C1 segment of cervical spinal cord (tissue), 14 donors: ENCODE results near the gene DHRS13.
"Not testable (repeated sequence)": the region's sequence is repeated elsewhere in the genome, so short reads cannot be mapped to it uniquely, and the experiment has no call there.

ENCODE experiments used
- DNase-seq, 14 donors: peaks; one replicate each; lab custom pipeline; 2025; lab: John Stamatoyannopoulos, UW

The DHRS13 gene

DNA sequence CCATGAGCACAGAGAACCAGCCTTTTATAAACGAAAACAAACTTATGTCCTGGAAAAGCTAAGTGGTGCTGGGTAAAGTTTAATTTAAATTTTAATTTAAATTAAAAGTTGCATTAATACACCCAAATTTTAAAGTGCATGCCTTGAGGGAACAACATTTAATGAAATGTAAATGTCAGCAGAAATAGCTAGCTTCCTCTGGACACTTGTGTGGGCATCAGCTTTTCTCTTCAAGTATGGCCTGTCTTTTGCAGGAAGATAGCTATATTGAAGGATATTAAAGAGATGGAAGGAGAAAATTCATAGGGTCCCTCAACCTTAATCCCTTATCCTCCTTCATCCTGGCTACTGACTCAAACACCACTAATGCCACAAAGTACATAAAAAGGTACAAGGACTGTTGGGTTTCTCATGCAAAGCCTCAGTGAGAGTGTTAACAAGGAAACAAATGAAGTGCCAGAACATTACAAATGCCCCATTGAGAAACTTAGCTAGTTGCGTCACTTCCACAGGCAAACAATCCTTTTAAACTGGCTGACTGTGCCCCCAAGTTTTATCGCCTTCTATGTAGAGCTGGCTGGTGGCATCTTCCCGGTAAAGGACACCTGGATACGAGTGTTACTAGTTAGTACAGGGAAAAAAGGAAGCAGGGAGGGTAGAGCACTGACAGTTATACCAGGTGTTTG lies 34.3 kb upstream of the DHRS13 start:
- peak in 10 of 14 donors; percentile 3 to 51 (median 34) for DNase-seq

DNA sequence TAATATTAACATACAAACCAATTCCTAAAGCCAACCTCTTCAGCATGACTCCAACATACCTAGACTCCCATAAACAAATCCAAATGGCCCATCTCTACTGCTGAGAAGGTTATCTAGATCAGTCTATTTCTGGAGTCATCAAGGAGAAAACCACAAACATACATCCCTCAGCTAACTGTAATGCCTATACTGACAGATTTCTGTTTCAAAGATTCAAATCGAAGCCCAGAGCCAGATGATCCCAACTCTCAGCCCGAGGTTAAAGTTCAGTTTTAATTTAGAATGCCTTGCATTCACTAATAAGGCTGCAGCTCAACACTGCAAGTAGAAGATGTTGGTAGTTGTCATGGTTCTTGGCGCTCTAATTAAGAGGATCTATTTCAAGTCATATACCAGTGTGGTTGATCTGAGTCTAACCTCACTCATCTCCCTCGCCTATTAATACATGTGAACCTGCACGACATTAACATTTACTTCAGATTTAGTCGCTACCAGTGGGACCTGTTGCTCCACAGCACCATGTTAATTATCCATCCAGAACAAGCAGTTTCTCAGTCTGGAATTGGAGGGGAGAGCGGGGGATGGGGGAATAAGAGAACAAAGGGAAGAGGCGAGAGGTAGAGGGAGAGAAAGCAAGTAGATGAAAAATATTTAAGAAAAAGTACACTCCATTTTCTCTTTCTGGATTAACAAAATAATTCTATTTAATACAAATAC lies 33.0 kb upstream of the DHRS13 start:
- DNase-seq, result no peak

DNA sequence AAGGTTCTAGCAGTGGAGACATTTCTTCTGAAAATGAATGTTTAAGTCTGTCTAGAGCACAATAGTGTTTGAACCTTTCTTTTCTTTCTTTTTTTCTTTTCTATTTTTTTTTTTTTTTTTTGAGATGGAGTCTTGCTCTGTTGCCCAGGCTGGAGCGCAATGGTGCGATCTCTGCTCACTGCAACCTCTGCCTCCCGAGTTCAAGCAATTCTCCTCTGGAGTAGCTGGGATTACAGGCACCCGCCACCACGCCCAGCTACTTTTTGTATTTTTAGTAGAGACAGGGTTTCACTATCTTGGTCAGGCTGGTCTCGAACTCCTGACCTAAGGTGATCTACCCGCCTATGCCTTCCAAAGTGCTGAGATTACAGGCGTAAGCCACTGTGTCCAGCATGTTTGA lies 31.6 kb upstream of the DHRS13 start:
- not testable (repeated sequence) for DNase-seq

DNA sequence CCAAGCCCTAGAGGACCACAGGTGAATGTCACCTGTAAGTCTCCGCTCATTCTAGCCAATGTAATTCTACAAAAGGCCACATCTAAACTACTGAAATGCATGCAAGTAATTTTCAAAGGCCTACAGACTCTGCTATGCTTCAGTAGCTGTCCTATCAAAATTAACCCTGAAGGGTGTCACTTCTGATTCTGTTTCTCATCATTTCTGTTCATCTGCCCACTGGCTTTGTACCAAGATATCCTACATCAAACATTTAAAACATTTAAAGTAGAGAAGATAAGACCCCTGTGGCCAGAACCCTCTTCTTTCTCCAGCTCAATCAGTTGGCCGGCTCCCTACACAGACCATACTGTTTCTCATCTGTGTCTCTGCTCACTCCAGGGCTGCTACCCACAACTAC lies 26.9 kb upstream of the DHRS13 start:
- no peak for DNase-seq

DNA sequence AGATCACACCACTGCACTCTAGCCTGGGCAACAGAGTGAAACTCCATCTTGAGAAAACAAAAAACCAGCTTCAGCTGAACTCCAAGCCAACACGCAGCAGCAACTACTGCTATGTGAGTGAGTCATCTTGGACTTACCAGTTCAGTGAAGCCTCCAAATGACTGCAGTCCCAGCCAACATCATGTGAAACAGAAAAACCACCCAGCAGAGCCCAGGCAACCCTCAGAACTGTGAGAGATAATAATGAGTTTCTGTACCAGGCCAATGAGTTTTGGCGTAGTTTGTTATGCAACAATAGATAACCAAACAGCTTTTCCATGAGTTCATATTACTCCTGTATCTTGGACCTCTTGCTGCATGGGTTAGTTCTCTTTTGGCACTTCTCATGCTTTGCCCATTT lies 25.2 kb upstream of the DHRS13 start:
- DNase-seq, result no peak

DNA sequence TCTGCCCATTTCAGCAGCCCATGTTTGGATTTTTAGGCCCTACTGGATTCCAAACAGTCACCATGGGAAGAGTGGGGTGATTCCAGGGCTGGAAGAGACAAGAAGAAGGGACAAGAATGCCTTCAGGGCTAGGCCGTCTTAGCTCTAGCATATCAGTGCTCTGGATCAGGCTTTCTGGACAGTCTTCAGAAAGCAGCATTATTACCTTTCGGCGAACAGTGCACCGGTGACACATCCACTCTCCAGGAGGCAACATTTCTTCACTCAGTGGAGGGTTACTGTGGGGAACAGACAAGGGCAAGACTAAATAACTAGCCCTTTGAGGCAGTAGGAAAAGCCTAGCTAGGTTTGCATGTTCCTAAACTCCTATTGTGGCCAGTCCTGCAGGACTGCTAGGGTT lies 23.9 kb upstream of the DHRS13 start:
- DNase-seq, result no peak

DNA sequence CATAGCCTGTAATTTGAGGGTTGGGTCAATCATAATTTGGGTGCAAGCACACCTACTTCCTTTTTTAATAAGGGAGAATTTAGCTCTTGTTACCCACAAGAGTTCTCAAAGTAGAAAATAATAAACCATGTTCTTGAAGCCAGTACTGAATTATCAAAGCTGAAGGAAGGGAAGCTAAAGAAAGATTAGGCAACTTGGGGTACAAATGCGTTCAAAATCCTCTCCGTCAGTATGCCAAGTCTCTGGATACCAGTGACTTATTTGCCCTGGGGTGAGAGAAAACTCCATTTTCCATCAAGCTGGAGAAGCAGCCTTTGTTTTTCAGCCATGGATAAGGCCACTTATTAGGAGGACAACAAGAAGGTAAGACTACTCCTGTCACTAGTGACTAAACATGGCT lies 23.5 kb upstream of the DHRS13 start:
- no peak for DNase-seq

DNA sequence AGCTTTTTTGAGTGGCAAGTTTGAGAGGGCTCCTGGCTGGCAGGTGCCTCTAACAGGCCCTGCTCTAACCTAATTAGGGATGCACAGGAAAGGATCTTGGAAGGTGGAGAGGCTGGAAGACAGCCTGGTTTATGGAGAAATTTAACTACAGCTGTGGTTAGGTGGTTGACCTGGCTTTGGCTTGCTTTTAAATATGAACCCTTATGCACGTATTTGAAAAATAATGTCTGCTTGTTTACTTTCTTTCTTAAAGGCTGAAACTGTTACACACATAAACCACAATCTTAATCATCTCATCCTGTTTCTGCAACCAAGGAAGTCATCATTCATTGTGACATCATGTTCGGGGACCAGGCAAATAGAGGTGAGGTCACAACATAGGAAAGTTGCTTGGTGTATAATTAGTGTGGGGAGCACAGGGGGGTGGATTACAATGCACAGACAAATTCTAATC lies 23.1 kb upstream of the DHRS13 start:
- no peak for DNase-seq

DNA sequence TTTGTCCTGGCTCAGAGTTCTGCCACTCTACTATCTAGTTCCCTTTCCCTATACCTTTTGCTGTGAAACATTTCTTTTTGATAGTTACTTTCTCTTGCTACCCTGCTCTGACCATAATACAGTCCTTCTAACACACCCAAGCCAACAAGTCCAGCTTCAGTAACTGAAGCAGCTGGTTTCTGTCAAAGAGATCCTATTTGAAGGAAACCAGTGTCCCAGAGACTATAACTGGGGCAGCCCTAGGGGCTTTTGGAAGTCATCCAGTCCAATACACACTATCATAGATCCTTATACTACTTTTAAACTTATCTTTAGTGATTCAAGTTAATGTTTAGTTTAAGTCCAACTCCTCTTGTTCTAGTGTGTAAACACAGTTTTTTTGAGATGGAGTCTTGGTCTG lies 17.3 kb upstream of the DHRS13 start:
- DNase-seq, result no peak

DNA sequence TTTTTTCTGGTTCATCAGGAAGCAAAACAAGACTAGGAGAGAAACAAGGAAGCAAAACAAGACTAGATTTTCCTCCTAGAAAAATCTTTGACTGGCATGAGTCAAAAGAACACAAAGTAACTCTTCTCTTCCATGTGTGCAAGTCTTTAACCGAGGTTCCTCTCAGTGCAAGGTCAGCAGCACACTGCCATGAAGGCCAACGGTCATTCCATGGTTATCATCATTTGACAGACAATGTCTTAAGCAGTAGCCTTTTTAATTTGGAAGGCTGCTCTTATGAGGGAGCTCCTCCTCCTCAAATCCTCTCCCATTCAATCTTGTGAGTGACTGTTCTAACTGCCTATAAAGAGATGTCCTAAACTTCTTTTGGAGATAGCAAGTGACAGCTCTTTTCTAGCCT lies 15.4 kb upstream of the DHRS13 start:
- no peak for DNase-seq

DNA sequence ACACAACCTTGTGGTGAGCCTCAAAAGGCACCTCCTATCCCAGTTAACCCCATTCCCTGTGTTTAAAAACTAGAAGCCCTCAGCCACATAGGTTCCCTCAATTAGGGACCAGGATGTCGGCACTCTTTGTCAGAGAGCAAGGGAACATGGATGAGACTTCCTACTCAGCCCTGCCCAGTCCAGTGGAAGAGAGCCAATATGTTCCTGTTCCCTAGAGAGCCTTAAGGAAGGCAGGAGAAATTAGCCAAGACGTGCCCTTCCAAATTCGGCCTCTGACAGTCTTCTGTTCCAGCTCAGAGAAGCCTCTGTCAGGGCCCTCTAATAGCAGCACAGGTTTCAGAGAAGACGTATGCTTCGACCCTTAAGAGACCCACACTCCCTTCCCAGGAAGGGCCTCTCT lies 14.6 kb upstream of the DHRS13 start:
- DNase-seq, result no peak

DNA sequence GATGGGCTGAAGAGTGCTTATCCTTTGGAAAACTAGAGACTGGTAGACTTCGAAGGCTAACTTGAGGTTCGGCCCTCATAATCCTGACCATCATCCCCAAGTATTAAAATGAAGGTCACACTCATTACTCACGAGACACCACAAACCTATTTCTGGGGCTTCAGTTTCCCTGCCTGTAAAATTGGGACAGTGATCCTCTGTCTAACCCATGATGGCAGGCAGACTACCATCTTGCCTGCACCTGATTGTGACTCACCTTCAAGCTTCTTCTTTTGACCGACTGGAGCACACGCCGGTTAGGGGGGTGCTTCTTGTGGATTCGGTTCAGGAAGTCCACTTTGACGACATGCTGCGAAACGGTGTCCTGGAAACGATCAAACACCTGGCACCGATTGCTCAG lies 14.2 kb upstream of the DHRS13 start:
- DNase-seq, result no peak

DNA sequence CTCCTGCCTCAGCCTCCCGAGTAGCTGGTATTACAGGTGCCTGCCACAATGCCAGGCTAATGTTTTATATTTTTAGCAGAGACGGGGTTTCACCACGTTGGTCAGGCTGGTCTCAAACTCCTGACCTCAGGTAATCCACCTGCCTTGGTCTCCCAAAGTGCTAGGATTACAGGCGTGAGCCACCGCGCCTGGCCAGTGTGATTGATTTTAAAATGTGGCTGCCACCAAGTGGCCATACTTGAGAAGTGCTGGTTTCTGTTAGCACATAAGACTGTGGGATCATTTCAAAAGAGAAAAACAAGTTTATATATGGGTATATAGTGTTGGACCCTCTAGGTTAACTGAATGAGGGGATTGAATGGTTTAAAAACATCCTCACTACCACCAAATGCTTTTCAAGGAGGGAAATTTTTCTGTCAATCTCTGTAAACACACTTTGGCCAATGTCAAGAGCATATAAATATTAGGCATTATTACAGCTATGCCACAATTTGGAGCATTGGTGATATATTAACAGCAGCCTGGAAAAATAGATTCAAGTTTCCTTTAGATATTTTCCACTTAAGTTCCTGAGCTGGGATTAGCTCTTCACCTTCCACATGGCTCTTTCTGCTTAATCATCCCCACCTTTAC lies 13.5 kb upstream of the DHRS13 start:
- DNase-seq, result peak in 2 of 14 donors; percentile 2 to 3

DNA sequence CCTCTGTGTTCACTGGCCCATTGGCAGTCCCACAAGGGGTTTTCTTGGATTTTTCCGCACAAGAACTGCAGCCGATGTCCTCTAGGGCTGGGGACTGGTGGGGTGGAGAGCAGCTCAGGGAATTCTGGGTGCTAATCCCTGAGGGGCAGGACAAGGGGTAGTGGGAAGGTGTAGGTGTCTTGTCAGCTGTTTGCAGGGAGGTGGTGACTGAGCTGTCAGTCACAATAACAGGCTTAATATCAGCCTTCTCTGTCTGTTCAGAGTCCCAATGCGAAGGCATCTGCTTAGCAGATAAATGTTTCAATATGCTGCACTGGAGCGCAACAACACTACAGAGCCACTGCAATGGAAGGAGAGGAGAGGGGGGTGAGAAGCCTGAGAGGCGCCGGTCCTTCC lies 10.1 kb upstream of the DHRS13 start:
- DNase-seq, result no peak

DNA sequence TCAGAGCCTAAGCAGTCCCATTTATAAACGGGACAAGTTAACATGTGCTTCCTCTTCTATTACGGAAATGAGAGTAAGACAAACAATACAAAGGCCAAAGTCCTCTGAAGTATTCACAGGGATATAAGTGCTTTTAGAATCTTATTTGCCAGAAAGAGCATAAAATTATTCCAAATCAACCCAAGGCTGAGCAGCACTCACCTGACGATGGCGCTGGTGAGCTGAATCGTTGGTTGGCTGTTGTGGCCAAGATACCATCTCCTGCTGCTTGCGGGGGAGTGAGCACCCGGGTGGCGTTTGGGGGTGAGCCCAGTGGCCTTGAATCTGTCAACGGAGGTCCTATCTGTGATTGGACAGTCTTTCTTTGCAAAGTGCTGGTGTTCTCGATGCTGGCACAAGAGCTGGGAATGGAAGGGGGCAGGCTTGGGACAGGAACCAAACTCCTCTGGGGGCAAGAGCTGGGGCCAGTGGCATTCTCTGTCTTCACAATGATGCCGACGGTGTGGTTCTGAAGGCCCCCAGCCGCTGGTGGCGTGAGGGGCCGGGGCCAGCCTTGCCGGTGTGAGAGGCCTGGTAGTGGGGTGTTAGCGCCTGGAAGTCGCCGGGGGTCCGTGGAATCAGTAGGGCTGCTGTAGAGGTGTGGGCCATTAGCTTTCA lies 9.5 kb upstream of the DHRS13 start:
- peak in 1 of 14 donors; percentile 41 for DNase-seq

DNA sequence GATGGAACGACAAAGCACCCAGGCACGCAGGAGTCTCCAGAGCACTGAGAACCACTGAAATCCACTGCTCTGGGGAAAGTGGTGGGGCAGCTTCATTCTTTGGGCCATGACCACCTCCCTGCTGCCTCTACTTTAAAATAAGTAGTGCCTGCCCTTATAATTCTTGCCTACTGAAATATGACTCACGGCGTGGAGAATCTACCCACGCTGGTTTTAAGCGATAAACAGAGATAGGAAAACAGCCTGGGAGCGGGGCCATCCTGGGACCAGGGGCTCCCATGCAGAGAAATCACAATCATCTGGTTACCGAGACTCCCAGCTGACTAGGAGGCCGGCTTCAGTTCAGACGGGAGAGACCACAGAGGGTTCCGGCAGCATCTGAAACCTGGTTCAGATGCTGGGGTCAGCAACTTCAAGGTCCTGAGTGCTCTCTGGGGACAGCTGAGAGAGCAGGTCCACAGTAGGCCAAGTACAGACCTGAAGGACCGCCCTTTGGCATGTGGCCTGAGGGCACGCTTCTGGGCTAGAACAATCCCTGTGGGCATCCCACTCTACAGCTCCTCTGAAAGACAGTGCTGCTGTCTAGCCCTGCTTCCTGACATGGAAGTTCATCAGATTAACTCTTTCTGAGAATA lies 8.6 kb upstream of the DHRS13 start:
- DNase-seq, result no peak

DNA sequence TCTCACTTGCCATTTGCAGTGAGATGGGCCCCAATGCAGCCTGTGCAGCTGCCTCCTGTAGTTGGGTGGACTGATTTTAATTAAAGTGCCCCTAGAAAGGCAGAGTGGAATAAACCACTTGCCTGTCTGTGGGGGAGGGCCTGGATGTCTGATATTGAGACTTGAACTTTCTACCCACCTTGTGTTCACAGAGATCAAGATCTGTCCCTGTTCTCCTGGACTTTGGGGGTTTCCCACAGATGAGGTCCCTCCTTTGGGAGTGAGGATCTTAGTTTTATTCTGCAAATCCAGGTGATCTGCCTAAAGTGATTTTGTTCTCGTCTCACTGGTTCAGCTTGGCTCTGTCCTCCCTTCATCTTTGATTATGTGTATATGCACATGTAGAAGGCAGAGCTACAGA lies 7.7 kb upstream of the DHRS13 start:
- no peak for DNase-seq

DNA sequence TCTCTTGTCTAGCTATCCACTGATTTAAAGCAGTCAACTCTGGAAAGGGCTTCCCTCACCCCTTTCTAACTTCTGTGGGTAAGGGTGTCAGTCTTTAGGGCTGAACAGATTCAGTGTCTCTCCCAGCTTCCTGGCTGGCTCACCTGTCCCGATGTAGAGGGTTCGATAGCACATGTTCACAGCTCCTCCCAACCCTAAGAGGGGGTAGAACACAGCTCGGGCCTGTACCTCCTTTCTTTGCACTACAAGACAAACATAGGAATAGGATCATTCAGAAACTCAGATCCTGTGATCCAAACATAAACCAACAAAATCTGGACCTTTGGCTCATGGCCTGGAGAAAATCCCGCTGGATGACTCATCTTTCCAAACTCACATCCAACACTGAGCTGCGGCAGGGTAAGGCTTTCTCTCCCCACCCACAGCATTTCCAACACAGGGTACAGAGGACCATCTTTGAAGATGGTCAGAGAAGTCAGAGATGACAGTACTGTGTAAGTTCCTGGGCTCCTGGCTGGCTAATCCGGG lies 5.8 kb upstream of the DHRS13 start:
- peak in 1 of 14 donors; percentile 18 for DNase-seq

DNA sequence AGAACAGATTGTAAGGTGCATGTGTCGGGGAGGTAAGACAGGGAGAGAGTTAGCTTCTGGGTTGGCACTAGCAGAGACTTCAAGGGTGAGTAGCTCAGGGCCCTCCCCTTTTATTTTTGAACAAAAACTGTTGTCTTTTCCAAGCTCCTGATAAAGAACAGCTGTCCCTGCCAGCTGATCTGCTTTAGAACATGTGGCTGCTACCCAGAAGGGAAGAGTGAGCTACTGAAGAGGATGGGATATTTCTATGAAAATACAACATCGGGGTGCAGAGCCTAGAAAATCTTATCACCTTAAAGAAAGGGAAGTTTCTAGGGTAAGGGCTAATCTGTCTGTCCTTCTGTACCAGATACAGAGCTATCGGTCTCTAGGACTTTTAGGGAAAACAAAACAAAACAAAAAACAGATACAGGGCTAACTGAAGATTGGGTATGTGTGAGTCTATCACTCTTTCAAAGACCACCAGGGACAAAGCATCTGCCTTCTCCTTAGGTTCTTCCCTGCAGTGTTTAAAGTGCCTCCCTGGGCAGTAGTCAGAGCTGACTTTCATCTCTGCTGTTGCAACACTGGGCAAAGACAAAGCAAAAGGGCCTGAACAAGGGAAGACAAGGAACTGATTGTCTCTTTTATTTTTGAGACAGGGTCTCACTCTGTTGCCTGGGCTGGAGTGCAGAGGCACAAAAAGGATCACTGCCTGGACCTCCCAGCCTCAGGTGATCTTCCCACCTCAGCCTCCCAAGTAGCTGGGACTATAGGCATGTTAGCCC lies 5.0 kb upstream of the DHRS13 start:
- DNase-seq, result no peak

DNA sequence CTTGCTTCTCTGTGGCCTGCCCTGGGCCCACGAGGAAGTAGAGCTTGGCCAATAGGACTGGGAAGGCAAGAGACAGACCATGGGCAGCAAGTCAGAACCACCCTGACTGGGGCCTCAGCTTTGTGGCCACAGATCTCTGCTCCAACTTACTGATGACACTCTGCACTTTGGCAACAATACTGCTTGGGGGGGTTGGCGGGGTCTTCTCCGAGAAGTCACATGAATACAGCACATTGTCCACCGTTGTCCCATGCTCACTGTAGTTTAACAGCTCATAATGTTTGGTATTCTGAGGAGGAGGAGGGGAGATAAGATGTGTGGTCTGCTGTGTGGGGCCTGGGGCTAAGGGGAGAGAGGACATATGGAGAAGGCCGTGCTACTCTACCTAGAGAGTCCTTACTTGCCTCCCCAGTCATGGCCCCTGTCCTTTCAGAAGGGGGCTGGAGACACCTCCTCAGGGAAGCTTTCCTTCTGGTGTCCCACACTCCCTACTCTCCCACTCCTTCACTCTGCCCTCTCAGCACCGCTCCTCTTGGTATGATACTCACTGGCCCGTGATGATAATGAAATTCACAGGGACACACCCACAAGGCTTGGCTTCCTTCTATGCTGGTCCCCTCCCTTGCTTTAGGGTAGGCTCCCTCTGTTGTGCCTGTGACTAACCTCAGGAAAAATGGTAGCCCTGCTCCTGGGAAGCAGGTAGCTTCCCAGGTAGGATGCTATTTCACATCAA lies 4.0 kb upstream of the DHRS13 start:
- peak in 2 of 14 donors; percentile 10 to 50 for DNase-seq
